OCI-LY3 (cell line): ENCODE measurements around the gene ARID1B.

ENCODE experiments used
- H2AFZ ChIP-seq: fragments of 200-600, 300-600 bp; shearing (Covaris generic); 2 replicates; pipeline ENCODE4 v1.6.0; 2014; ENCODE audit warnings: antibody characterized with exemption, low read depth, low read length
- H3K27ac ChIP-seq: fragments of 200-600, 300-600 bp; sonication (generic); 2 replicates; pipeline ENCODE4 v1.5.1; 2014; ENCODE audit warnings: mild to moderate bottlenecking, low read length, moderate library complexity, mixed read lengths
- H3K27me3 ChIP-seq: fragments of 200-600, 300-600 bp; sonication (generic); 2 replicates; pipeline ENCODE4 v1.6.1; 2014; ENCODE audit warnings: low read depth, low read length, mixed read lengths
- H3K36me3 ChIP-seq: fragments of 200-600, 300-600 bp; sonication (generic); replicated peaks from 2 replicates; pipeline ENCODE3; 2014; ENCODE audit warnings: low read depth, low read length, mixed read lengths
- H3K4me1 ChIP-seq: fragments of 300-600, 200-600 bp; sonication (generic); 2 replicates; pipeline ENCODE4 v1.6.1; 2014; ENCODE audit warnings: low read length, mixed read lengths
- H3K4me2 ChIP-seq: fragments of 200-600, 300-600 bp; sonication (generic); 2 replicates; pipeline ENCODE4 v1.6.1; 2014; ENCODE audit warnings: low read length, mixed read lengths
- H3K4me3 ChIP-seq: fragments of 300-600, 200-600 bp; sonication (generic); 2 replicates; pipeline ENCODE4 v1.5.1; 2014; ENCODE audit warnings: antibody characterized with exemption, mild to moderate bottlenecking, low read length, moderate library complexity
- H3K79me2 ChIP-seq: fragments of 300-600, 200-600 bp; shearing (Covaris generic); 2 replicates; pipeline ENCODE4 v1.6.1; 2014; ENCODE audit warnings: mild to moderate bottlenecking, low read length, mixed read lengths
- H3K9ac ChIP-seq: fragments of 300-600, 200-600 bp; shearing (Covaris generic); 2 replicates; pipeline ENCODE4 v1.6.0; 2014; ENCODE audit warnings: mild to moderate bottlenecking, low read length, moderate library complexity
- H3K9me3 ChIP-seq: fragments of 200-600, 300-600 bp; shearing (Covaris generic); 2 replicates; pipeline ENCODE4 v1.6.1; 2014; ENCODE audit warnings: low read length, mixed read lengths; ENCODE audit not compliant: insufficient read depth
- H4K20me1 ChIP-seq: fragments of 200-600, 300-600 bp; sonication (generic); 2 replicates; pipeline ENCODE4 v1.6.1; 2016; ENCODE audit warnings: low read length, mixed read lengths; ENCODE audit not compliant: insufficient read depth
- EZH2phosphoT487 ChIP-seq: fragments of 200-600 bp; shearing (Covaris generic); IDR thresholded peaks from 2 replicates; pipeline ENCODE4 v1.6.1; 2018; ENCODE audit warnings: antibody characterized with exemption, mixed run types, low read depth
- TF ChIP-seq, protein P1 (sequence below): fragments of 200-600, 300-600 bp; sonication (generic); IDR thresholded peaks from 2 replicates; pipeline ENCODE4 v1.5.1; 2014; ENCODE audit warnings: antibody characterized with exemption, low read length, low read depth

Gene ARID1B

DNA sequence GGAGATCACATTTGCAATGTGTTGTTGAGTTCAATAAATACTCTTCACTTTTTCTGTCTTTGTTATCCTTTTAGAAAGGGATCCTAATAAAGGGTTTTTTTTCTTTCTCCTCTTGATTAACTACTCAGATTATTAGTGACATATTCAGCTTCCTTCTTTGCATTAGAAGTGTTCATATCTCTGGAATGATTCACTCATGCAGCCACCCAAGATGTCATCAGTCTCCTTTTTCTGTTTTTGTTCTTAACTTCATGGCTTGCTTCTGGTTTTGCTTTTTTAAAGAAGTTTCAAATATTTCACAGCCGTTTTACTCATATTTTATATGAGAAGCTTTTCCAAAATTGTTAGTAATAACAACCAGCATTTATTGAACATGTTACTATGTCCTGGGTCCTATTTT is 358.5 kb downstream of the ARID1B start:
- no peak overlapping the region for H3K27ac ChIP-seq
- no peak overlapping the region for H3K9ac ChIP-seq
- H3K9me3 ChIP-seq, result no peaks in the 10 kb centered on the region
- TF ChIP-seq, protein P1, sequence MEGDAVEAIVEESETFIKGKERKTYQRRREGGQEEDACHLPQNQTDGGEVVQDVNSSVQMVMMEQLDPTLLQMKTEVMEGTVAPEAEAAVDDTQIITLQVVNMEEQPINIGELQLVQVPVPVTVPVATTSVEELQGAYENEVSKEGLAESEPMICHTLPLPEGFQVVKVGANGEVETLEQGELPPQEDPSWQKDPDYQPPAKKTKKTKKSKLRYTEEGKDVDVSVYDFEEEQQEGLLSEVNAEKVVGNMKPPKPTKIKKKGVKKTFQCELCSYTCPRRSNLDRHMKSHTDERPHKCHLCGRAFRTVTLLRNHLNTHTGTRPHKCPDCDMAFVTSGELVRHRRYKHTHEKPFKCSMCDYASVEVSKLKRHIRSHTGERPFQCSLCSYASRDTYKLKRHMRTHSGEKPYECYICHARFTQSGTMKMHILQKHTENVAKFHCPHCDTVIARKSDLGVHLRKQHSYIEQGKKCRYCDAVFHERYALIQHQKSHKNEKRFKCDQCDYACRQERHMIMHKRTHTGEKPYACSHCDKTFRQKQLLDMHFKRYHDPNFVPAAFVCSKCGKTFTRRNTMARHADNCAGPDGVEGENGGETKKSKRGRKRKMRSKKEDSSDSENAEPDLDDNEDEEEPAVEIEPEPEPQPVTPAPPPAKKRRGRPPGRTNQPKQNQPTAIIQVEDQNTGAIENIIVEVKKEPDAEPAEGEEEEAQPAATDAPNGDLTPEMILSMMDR, result no peak
- TF ChIP-seq EZH2phosphoT487, result no peak
- H3K4me1 ChIP-seq, result no peaks in the 10 kb centered on the region
- no peak overlapping the region for H3K4me2 ChIP-seq
- no peaks in the 10 kb centered on the region for H3K36me3 ChIP-seq
- H4K20me1 ChIP-seq, result no peaks in the 10 kb centered on the region
- H3K27me3 ChIP-seq, result no peaks in the 10 kb centered on the region
- H3K79me2 ChIP-seq, result no peaks in the 10 kb centered on the region
- H3K4me3 ChIP-seq, result no peak overlapping the region
- H2AFZ ChIP-seq, result no peak overlapping the region

DNA sequence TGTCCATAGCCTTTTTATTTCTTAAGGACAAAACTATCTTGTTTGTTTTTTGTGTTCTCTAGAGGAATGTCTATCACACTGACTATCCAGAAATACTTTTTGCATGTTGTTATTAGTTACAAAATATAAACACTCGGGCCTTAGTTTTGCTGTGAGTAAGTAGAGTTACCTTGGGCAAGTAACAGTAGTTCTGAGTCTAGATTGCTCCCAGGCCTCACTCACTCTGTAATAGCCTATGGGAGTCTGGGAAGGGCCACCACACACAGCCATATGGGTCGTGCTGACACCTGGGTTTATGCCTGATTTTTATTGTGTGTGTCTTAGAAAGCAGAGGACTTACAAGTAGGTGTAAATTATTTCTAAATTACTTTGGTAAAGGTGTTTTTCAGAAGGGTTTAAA is 360.3 kb downstream of the ARID1B start:
- no peak overlapping the region for H3K4me3 ChIP-seq
- H3K9ac ChIP-seq, result no peak overlapping the region
- H3K4me2 ChIP-seq, result no peak overlapping the region
- no peaks in the 10 kb centered on the region for H3K36me3 ChIP-seq
- H3K79me2 ChIP-seq, result no peaks in the 10 kb centered on the region
- H4K20me1 ChIP-seq, result no peaks in the 10 kb centered on the region
- no peaks in the 10 kb centered on the region for H3K27me3 ChIP-seq
- H3K4me1 ChIP-seq, result no peaks in the 10 kb centered on the region
- no peak overlapping the region for H3K27ac ChIP-seq
- no peak overlapping the region for H2AFZ ChIP-seq
- H3K9me3 ChIP-seq, result no peaks in the 10 kb centered on the region
- TF ChIP-seq, protein P1, result no peak
- no peak for TF ChIP-seq EZH2phosphoT487

DNA sequence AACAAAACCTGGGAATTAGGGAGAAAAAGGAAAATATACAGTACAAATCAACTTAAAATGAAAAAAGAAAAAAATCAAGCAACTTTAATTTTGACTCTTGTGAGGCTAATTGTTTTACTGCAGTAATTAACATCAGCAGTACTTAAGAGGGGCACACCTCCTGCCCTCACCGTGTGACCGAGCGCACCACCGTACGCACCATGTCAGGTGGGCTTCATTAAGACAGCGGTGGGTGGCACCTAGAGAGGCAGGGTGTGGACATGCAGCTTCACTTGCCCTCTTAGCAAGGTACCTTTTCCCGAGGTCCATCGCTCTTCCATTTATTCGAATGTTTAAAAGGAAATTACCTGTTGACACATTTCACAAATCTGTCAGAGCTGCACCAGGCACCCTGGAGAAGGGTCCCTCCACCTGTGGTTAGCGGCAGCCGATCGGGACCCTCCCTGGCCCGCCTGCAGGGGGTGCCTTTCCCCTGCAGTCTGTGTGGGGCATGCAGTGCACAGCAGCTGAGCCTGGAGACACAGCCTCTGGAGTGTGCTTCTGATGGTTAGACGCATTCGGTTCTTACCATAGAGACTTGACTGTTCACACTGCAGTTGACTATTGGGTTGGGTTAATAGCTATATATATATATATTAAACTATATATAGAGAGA is 362.0 kb downstream of the ARID1B start:
- no peaks in the 10 kb centered on the region for H3K27me3 ChIP-seq
- H3K27ac ChIP-seq, result no peak overlapping the region
- no peaks in the 10 kb centered on the region for H3K36me3 ChIP-seq
- TF ChIP-seq, protein P1, result no peak
- no peak for TF ChIP-seq EZH2phosphoT487
- no peak overlapping the region for H3K4me3 ChIP-seq
- no peaks in the 10 kb centered on the region for H3K79me2 ChIP-seq
- H4K20me1 ChIP-seq, result no peaks in the 10 kb centered on the region
- H2AFZ ChIP-seq, result no peak overlapping the region
- no peaks in the 10 kb centered on the region for H3K4me1 ChIP-seq
- H3K4me2 ChIP-seq, result no peak overlapping the region
- no peaks in the 10 kb centered on the region for H3K9me3 ChIP-seq
- H3K9ac ChIP-seq, result no peak overlapping the region

DNA sequence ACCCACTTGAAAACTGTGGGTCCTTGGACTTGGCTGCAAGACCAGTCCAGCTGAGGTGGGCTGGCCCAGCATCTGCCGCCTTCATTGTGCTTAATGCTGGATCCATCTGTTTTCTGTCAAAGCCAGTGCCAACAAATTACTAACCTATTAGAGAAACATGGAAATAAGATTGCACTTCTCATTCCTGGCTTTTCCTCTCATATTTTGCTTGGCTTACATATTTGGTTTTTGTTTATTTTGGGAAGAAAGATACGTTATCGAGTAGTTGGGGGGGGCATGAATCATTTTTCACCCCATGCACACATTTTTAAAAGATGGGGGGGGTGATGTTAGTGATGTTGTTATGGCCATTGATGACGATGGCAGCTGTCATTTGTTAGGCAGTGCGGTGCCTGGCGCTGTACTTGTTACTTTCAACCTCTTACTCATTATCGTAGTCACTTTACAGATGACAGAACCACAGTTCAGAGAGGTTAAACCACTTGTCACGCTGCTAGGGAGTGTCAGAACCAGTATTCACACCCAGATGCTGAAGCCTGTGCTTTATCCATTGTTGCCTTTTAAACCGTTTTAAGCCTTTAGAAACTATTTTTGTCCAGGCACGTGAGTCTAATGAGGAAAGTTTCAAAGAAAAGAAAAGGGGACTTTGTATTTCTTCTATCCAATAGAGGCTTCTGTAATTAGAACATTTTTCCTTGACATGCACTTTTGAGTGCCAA is 366.2 kb downstream of the ARID1B start:
- H3K4me1 ChIP-seq, result no peaks in the 10 kb centered on the region
- no peak overlapping the region for H3K9ac ChIP-seq
- H3K27me3 ChIP-seq, result no peaks in the 10 kb centered on the region
- no peaks in the 10 kb centered on the region for H3K36me3 ChIP-seq
- H3K9me3 ChIP-seq, result no peaks in the 10 kb centered on the region
- no peak overlapping the region for H3K4me3 ChIP-seq
- no peaks in the 10 kb centered on the region for H3K79me2 ChIP-seq
- H3K4me2 ChIP-seq, result no peak overlapping the region
- no peak overlapping the region for H2AFZ ChIP-seq
- TF ChIP-seq, protein P1, result no peak
- no peak for TF ChIP-seq EZH2phosphoT487
- no peaks in the 10 kb centered on the region for H4K20me1 ChIP-seq
- no peak overlapping the region for H3K27ac ChIP-seq
